ENCODE data around the gene TEX53.
A peak's percentile ranks its signal among the peaks of the same experiment; 100 is the strongest.

Gene TEX53

DNA sequence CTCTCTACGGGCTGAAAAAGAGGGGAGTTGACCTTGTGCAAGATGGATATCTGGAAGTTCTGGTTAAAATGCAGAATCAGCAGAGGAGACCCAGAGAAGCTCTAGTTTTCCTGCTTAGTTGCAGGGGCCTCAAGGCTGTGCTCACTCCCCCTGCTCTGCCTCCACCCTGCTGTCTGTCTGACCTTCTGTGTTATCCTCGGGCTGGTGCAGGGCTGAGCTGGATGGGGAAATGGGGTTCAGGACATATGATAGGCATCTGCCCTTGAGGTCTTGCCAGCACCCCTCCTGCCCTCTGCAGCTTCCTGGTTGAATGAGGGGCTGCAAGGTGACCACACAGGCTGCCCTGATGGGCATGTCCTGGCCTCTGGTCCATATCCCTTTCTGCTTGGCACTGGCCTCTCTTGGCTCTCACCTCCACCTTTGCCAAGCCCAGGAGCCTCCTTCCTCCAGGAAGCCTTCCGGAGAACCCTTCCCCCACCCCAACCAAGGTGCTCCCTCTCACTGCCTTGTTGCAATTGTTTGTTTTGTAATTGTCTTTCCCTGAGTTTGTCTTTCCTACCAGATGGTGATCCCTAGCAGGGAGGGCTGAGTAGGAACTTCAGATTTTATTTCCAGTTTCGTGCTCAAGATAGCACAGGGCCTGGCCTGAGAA is 45.2 kb downstream of the TEX53 start:
- Histone ChIP-seq H3K9me3 (ENCODE audit: control insufficient read depth, insufficient read depth, low read length) (no peaks in the 10 kb centered on the region), H3K4me1 (ENCODE audit: insufficient read depth, low read length) (peaks cover 10% of the 10 kb centered on the region; the same call in 1 of the 2 replicates), H3K36me3 (ENCODE audit: insufficient read depth, low read length) (no peaks in the 10 kb centered on the region), H3K9ac (ENCODE audit: low read depth, low read length) (peak overlapping the region; percentile 72; the same call in 1 of the 2 replicates)

DNA sequence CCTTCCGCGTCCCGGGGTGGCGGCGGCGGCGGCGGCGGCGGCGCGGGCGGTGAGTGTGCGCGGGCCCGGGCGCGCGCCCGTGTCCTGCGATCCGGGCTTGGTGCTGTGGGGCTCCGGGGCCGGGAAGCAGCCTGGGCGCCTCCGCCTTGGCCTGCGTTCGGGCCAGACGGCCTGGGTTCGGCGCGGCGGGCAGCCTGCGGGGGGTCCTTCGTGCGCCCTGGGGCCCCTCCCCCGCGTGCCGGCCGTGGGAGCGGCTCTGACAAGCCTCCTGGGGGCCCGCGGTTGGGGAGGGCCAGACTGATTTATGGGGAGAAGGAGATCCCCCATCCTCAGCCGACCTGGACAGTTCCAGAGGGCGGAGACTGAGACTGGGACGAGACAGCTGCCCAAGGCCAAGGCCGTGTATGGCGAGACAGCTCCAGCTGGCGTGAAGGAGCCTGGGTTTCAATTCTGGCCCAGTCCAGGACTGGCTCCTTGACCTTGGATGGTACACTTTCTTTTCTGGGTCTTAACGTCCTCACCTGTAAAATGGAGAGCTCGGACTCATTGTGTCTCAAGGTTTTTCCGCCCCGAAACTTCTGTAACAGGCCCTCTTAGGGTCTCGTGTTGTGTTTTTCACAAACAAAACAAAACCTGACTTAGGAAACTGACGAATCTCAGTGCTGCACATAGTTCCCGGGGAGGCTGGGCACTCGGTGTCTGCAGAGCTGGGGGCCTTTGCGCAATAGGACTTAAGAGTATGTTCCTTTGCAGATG is 45.9 kb downstream of the TEX53 start:
- peaks cover 10% of the 10 kb centered on the region; the same call in 1 of the 2 replicates for H3K4me1 ChIP-seq (ENCODE audit: insufficient read depth, low read length)
- H3K9ac ChIP-seq (ENCODE audit: low read depth, low read length), result peak overlapping the region; percentile 72
- H3K36me3 ChIP-seq (ENCODE audit: insufficient read depth, low read length), result no peaks in the 10 kb centered on the region
- no peaks in the 10 kb centered on the region for H3K9me3 ChIP-seq (ENCODE audit: control insufficient read depth, insufficient read depth, low read length)

DNA sequence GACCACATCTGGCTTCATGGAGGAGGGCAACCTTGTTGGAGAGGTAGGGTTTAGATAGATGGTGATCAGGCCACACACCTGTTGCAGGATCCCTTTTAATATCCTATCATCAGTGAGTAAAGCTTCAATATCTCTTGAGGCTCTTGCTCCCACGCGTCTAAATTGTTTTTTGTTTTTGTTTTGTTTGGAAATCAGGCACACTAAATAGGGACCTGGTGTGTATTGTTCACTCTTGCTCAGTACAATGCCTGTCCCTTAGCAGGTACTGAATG is 49.1 kb downstream of the TEX53 start:
- Histone ChIP-seq H3K4me1 (ENCODE audit: insufficient read depth, low read length) (peaks cover 10% of the 10 kb centered on the region; the same call in 1 of the 2 replicates), H3K9me3 (ENCODE audit: control insufficient read depth, insufficient read depth, low read length) (no peaks in the 10 kb centered on the region), H3K9ac (ENCODE audit: low read depth, low read length) (no peak overlapping the region), H3K36me3 (ENCODE audit: insufficient read depth, low read length) (no peaks in the 10 kb centered on the region)

DNA sequence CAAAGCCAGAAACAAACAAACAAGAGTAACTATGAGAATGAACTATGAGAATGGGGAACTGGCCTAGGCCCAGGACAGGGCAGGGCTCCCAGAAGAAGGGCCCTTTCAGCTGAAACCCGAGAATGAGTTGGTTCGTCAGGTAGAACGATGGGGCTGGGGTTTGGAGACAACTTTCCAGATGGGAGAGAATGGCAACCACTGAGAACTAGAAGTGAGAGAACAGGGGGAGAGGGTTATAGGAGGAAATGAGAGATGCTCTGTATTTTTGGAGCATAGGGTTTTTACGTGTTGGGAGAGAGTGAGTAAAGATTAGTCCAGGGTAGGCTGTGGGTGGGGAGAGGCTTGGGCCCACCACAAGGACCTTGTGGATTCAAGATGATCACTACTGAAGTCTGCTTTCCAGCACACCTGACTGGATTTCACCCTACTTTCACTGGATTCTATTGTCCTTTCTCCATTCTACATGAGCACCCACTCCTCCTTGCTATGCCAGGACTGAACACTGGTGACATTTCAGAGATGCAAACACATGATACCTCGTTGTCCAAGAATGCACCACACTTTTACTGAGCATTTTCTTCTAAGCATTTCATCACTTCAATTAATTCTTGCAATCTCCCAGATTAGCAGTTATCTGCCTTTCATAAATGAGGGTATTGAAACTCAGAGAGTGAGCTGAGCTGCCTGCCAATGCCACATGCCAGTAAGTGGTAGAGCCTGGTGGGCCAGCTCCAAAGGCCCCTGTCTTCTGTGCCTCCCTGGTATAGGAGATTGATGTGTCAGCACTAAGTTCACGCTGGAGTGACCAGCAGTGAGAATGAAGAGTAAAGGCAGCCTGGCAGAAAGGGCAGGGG is 49.7 kb downstream of the TEX53 start:
- Histone ChIP-seq H3K36me3 (ENCODE audit: insufficient read depth, low read length) (no peaks in the 10 kb centered on the region), H3K9ac (ENCODE audit: low read depth, low read length) (no peak overlapping the region), H3K4me1 (ENCODE audit: insufficient read depth, low read length) (peaks cover 7% of the 10 kb centered on the region; the same call in 1 of the 2 replicates), H3K9me3 (ENCODE audit: control insufficient read depth, insufficient read depth, low read length) (no peaks in the 10 kb centered on the region)

DNA sequence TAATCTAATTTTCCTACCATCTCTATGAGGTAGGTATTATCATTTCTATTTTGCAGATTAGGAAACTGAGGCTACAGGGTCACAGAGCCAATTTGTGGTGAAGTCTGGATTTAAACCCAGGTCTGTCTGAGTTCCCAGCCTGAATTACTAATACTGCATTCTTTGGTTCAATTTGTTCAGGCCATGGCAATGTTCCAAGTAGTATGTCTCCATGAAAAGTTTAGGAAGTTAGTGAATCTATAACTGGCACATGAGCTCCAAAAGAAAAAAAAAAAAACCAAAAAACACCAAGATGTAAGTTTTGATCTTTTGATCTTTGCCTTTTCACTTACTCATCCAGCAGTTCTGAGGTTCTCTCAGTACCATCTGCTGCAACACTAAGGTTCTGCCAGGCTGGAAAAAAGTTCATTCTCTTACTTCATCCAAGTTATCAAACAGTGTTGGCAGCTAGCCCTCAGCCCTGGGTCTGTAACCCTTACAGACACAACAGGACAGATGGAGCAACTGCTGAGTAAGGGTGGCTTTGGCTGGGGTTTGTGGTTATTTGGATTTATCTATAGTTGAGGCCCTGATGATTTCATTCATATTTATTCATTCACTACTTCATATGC is 50.9 kb downstream of the TEX53 start:
- no peaks in the 10 kb centered on the region for H3K4me1 ChIP-seq (ENCODE audit: insufficient read depth, low read length)
- no peak overlapping the region for H3K9ac ChIP-seq (ENCODE audit: low read depth, low read length)
- H3K36me3 ChIP-seq (ENCODE audit: insufficient read depth, low read length), result no peaks in the 10 kb centered on the region
- no peaks in the 10 kb centered on the region for H3K9me3 ChIP-seq (ENCODE audit: control insufficient read depth, insufficient read depth, low read length)
